SK-N-SH treated with all-trans-retinoic acid at 6 μM for 48 hours (cell line): ENCODE results near the gene ZNF778.

ENCODE experiments used
- ARNTL ChIP-seq: fragments of 450-650 bp; formaldehyde crosslinking; IDR thresholded peaks from 2 replicates; pipeline ENCODE4 v1.5.0; 2020; ENCODE audit warnings: low read depth, mild to moderate bottlenecking, moderate library complexity, borderline replicate concordance
- CSDC2 ChIP-seq: fragments of 250-450 bp; sonication (Bioruptor Pico); IDR thresholded peaks from 2 replicates; pipeline ENCODE4 v1.5.0; 2020; ENCODE audit warnings: mild to moderate bottlenecking, moderate library complexity
- CSRNP3 ChIP-seq: fragments of 250-450 bp; sonication (Bioruptor Pico); IDR thresholded peaks from 2 replicates; pipeline ENCODE4 v1.5.1; 2021; ENCODE audit warnings: mild to moderate bottlenecking, moderate library complexity
- PATZ1 ChIP-seq: fragments of 250-450 bp; sonication (Bioruptor Pico); IDR thresholded peaks from 2 replicates; pipeline ENCODE4 v1.8.0; 2020; ENCODE audit warnings: mild to moderate bottlenecking, moderate library complexity, borderline replicate concordance
- PPARA ChIP-seq: fragments of 250-450 bp; sonication (Bioruptor Pico); IDR thresholded peaks from 2 replicates; pipeline ENCODE4 v1.5.0; 2020; ENCODE audit warnings: mild to moderate bottlenecking, borderline replicate concordance
- RARB ChIP-seq: fragments of 250-450 bp; sonication (Bioruptor Pico); IDR thresholded peaks from 2 replicates; pipeline ENCODE4 v1.8.0; 2021; ENCODE audit warnings: mild to moderate bottlenecking, moderate library complexity
- TCF4 ChIP-seq: fragments of 250-450 bp; sonication (Bioruptor Pico); IDR thresholded peaks from 2 replicates; pipeline ENCODE4 v1.8.0; 2021; ENCODE audit warnings: mild to moderate bottlenecking, moderate library complexity, borderline replicate concordance
- ZC3H10 ChIP-seq: fragments of 250-450 bp; sonication (Bioruptor Pico); IDR thresholded peaks from 2 replicates; pipeline ENCODE4 v1.5.1; 2021; ENCODE audit warnings: mild to moderate bottlenecking, moderate library complexity
- ZNF565 ChIP-seq: fragments of 450-650 bp; formaldehyde crosslinking; conservative IDR thresholded peaks from 2 replicates; pipeline ENCODE4 v1.5.0; 2020; ENCODE audit warnings: low read depth, mild to moderate bottlenecking, moderate library complexity
- ZNF70 ChIP-seq: fragments of 450-650 bp; formaldehyde crosslinking; IDR thresholded peaks from 2 replicates; pipeline ENCODE4 v1.5.0; 2020; ENCODE audit warnings: mild to moderate bottlenecking, moderate library complexity

GRCh38 chr16:89283449-89283848, 65.9 kb downstream of the ZNF778 start:
- TF ChIP-seq ARNTL (CRISPR knock-in tag) (no peak), CSDC2 (no peak), ZNF565 (CRISPR knock-in tag) (no peak), TCF4 (CRISPR knock-in tag) (no peak), CSRNP3 (CRISPR knock-in tag) (no peak), RARB (CRISPR knock-in tag) (no peak), PATZ1 (CRISPR knock-in tag) (no peak), ZNF70 (no peak), PPARA (CRISPR knock-in tag) (no peak), ZC3H10 (no peak)
